Prostate gland (tissue), 2 donors: ENCODE measurements around the gene SFSWAP.

Experiments
- CTCF ChIP-seq, 4 experiments: fragments of 200-600 bp in 2 of 4; fragments of 450-650 bp in 2 of 4; sonication (generic) in 2 of 4; IDR thresholded peaks; 1 replicate in 3 of 4; 2 replicates in 1 of 4; pipeline ENCODE4 v1.5.1; 2016 to 2019; ENCODE audit warnings: antibody characterized with exemption in 4 of 4, mild to moderate bottlenecking in 2 of 4, moderate library complexity in 2 of 4
- POLR2A ChIP-seq: fragments of 450-650 bp; IDR thresholded peaks from one replicate; pipeline ENCODE4 v1.6.1; 2016; ENCODE audit warnings: antibody characterized with exemption, mild to moderate bottlenecking

GRCh38 chr12:131723532-131723931 is 12.6 kb downstream of the SFSWAP start:
- no peak for TF ChIP-seq CTCF (IDR thresholded peaks at IDR 0.05)
- TF ChIP-seq POLR2A, result no peak
